Measurements from ENCODE around the gene PROS1. TPM values are rescaled to one million over a fixed set of nuclear protein-coding genes. Genes with fewer than 3 reads are reported as not detected.

Gene PROS1
- total RNA-seq, 1 experiment from 2014 or later, result 23.4 TPM

DNA sequence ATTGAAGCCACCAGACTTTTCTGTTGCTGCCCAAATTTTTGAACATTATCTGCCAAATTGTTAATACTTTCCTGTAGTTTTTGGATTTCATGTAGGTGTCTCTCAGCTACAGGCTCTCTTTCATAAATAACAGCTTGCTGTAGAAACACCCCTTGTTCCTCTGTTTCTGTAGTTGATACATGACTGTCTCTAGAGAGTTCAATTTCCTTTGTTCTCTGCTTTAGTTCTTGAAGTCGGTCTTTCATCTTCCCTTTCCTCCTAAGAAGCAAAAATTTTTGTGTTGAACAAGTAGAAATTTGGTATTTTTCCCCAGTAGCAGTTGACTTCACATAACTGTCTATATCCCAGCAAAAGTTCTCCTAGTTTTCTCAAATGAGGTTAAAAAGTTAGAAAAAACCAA is 41.3 kb upstream of the PROS1 start:
- no peaks in the 10 kb centered on the region for H3K36me3 ChIP-seq (ENCODE audit: control insufficient read depth, insufficient read depth, low read length)
- no peak overlapping the region for H3K4me3 Mint-ChIP-seq (ENCODE audit: unreplicated experiment)
- TF ChIP-seq, protein P1, sequence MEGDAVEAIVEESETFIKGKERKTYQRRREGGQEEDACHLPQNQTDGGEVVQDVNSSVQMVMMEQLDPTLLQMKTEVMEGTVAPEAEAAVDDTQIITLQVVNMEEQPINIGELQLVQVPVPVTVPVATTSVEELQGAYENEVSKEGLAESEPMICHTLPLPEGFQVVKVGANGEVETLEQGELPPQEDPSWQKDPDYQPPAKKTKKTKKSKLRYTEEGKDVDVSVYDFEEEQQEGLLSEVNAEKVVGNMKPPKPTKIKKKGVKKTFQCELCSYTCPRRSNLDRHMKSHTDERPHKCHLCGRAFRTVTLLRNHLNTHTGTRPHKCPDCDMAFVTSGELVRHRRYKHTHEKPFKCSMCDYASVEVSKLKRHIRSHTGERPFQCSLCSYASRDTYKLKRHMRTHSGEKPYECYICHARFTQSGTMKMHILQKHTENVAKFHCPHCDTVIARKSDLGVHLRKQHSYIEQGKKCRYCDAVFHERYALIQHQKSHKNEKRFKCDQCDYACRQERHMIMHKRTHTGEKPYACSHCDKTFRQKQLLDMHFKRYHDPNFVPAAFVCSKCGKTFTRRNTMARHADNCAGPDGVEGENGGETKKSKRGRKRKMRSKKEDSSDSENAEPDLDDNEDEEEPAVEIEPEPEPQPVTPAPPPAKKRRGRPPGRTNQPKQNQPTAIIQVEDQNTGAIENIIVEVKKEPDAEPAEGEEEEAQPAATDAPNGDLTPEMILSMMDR (IDR thresholded peaks at IDR 0.05; ENCODE audit: insufficient read depth in 1 of 2, low read depth in 1 of 2, low read length in 1 of 2, severe bottlenecking in 1 of 2, unreplicated experiment in 1 of 2), result no peak
- H3K27me3 ChIP-seq (replicated peaks; ENCODE audit: control insufficient read depth, insufficient read depth, low read length), result no peaks in the 10 kb centered on the region
- no TSS peak for BruUV-seq (replicated peaks)
- H3K27me3 Mint-ChIP-seq (ENCODE audit: insufficient read depth, unreplicated experiment), result no peaks in the 10 kb centered on the region
- POLR2A ChIA-PET, result no interaction called here
- intact Hi-C loops (cut with micrococcal nuclease; ENCODE audit: unreplicated experiment), result no loop called here
- no peaks in the 10 kb centered on the region for H3K36me3 Mint-ChIP-seq (ENCODE audit: insufficient read depth, unreplicated experiment)
- DNase-seq, result no peak
- peaks cover 13% of the 10 kb centered on the region for H3K4me1 Mint-ChIP-seq (ENCODE audit: low read depth, unreplicated experiment)
- H3K27ac Mint-ChIP-seq (ENCODE audit: unreplicated experiment), result no peak overlapping the region
- H3K9me3 Mint-ChIP-seq (ENCODE audit: unreplicated experiment), result no peaks in the 10 kb centered on the region
- no peaks in the 10 kb centered on the region for H3K4me1 ChIP-seq
- no peaks in the 10 kb centered on the region for H3K9me3 ChIP-seq
- CTCF ChIA-PET, result no interaction called here
- H3K4me3 ChIP-seq (ENCODE audit: low read depth, low read length), result no peak overlapping the region

DNA sequence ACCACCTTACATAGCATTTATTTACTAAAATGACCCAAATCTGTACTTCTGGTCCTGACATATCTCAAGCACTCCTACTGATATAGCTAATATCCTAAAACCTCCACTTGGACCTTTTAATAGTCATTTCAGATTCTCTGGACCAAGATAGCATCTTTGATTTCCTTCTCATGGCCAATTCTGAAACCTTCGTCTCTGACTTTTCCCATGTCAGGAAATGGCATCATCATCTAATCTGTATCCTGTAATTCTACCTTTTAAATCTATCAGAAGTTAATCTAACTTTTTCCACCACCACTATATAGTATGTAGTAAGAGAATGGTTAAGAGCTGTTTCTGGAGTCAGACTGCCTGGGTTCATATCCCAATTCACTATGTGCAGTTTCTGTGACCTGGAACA is 38.5 kb upstream of the PROS1 start:
- H3K9me3 Mint-ChIP-seq (ENCODE audit: unreplicated experiment), result no peaks in the 10 kb centered on the region
- Histone ChIP-seq H3K4me1 (no peaks in the 10 kb centered on the region), H3K36me3 (ENCODE audit: control insufficient read depth, insufficient read depth, low read length) (no peaks in the 10 kb centered on the region), H3K4me3 (ENCODE audit: low read depth, low read length) (no peak overlapping the region), H3K9me3 (no peaks in the 10 kb centered on the region), H3K27me3 (replicated peaks; ENCODE audit: control insufficient read depth, insufficient read depth, low read length) (no peaks in the 10 kb centered on the region)
- no peaks in the 10 kb centered on the region for H3K27me3 Mint-ChIP-seq (ENCODE audit: insufficient read depth, unreplicated experiment)
- POLR2A ChIA-PET, result no interaction called here
- no peak for DNase-seq
- H3K36me3 Mint-ChIP-seq (ENCODE audit: insufficient read depth, unreplicated experiment), result no peaks in the 10 kb centered on the region
- no peak overlapping the region for H3K27ac Mint-ChIP-seq (ENCODE audit: unreplicated experiment)
- intact Hi-C loops (cut with micrococcal nuclease; ENCODE audit: unreplicated experiment), result no loop called here
- peaks cover 13% of the 10 kb centered on the region for H3K4me1 Mint-ChIP-seq (ENCODE audit: low read depth, unreplicated experiment)
- CTCF ChIA-PET, result no interaction called here
- TF ChIP-seq, protein P1 (IDR thresholded peaks at IDR 0.05; ENCODE audit: insufficient read depth in 1 of 2, low read depth in 1 of 2, low read length in 1 of 2, severe bottlenecking in 1 of 2, unreplicated experiment in 1 of 2), result no peak
- no TSS peak for BruUV-seq (replicated peaks)
- H3K4me3 Mint-ChIP-seq (ENCODE audit: unreplicated experiment), result no peak overlapping the region

DNA sequence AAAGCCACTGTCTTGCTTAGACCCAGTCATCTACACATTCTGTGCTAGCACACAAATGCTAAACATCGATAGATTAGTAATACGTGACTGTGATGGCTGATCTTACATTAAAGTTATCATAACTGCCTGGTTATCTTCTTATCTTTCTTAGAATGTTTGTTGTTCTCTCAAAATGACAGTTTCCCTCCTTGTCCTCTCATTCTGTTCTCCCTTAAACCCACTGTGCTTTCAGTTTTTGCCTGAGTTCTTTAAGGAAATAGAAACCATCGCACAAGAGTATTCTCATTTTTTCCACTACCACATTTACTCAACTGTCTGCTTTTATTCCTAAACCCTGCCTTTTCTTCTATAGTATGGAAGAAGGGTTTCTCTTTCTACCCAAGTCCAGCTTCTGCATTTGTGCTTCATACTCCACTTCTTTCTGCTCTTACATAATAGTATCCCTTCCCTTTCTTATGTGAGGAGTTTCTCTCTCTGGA is 37.6 kb upstream of the PROS1 start:
- no peaks in the 10 kb centered on the region for H3K9me3 Mint-ChIP-seq (ENCODE audit: unreplicated experiment)
- no TSS peak for BruUV-seq (replicated peaks)

More for the DNA sequence above, 37.6 kb upstream of the PROS1 start:
- no peak overlapping the region for H3K4me3 ChIP-seq (ENCODE audit: low read depth, low read length)
- H3K9me3 ChIP-seq, result no peaks in the 10 kb centered on the region
- no peaks in the 10 kb centered on the region for H3K36me3 Mint-ChIP-seq (ENCODE audit: insufficient read depth, unreplicated experiment)
- CTCF ChIA-PET, result no interaction called here
- POLR2A ChIA-PET, result no interaction called here
- no peaks in the 10 kb centered on the region for H3K27me3 Mint-ChIP-seq (ENCODE audit: insufficient read depth, unreplicated experiment)
- intact Hi-C loops (cut with micrococcal nuclease; ENCODE audit: unreplicated experiment), result no loop called here
- TF ChIP-seq, protein P1 (IDR thresholded peaks at IDR 0.05; ENCODE audit: insufficient read depth in 1 of 2, low read depth in 1 of 2, low read length in 1 of 2, severe bottlenecking in 1 of 2, unreplicated experiment in 1 of 2), result no peak
- no peak overlapping the region for H3K4me3 Mint-ChIP-seq (ENCODE audit: unreplicated experiment)
- H3K36me3 ChIP-seq (ENCODE audit: control insufficient read depth, insufficient read depth, low read length), result no peaks in the 10 kb centered on the region
- H3K27me3 ChIP-seq (replicated peaks; ENCODE audit: control insufficient read depth, insufficient read depth, low read length), result no peaks in the 10 kb centered on the region
- no peaks in the 10 kb centered on the region for H3K4me1 ChIP-seq
- peaks cover 13% of the 10 kb centered on the region for H3K4me1 Mint-ChIP-seq (ENCODE audit: low read depth, unreplicated experiment)
- H3K27ac Mint-ChIP-seq (ENCODE audit: unreplicated experiment), result no peak overlapping the region
- DNase-seq, result no peak
